EH (cell line): ENCODE results near the gene VWF.

Experiments
- DNase-seq: peaks from one replicate; pipeline ENCODE4 v3.0.0-alpha.2; 2015; ENCODE audit warnings: low read depth

Gene VWF

DNA sequence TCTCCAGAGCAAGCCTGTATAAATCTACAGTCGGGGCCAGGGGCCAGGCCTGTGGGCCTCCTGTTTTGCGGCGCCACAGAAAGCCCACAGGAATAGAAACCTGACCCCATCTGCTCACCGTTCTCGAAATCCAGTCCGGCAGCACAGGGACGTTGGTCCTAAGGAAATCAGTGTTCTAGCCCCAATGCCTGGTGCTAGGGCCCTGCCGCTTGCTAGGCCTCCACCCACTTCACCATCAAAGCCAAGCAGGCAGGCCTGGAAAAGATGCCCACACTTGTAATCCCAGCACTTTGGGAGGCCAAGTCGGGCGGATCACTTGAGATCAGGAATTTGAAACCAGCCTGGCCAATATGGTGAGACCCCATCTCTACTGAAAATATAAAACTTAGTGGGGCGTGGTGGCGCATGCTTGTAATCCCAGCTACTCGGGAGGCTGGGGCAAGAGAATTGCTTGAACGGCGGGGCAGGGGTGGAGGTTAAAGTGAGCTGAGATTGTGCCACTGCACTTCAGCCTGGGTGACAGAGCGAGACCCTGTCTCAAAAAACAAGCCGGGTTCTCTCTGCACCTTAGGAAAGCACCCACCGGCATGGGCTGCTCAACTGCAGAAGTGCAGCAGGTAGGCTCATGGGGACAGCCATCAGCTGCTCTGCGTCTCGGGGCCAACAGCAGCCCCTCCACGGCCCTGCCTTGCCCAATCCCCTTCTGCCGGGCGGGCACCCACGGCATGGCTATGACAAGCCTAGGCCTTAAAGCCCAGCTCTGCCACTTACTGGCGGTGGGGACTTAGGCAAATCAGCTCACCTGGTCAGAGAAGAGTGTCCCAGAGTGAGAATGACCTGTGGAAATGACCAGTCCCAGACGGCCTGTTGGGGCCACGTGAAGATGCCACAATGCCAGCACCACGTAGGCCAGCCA lies 47.4 kb downstream of the VWF start:
- DNase-seq: no peak

- no peak for DNase-seq
These were observed 48.1 kb downstream of the VWF start for GRCh38 chr12:6076346-6076745.

DNA sequence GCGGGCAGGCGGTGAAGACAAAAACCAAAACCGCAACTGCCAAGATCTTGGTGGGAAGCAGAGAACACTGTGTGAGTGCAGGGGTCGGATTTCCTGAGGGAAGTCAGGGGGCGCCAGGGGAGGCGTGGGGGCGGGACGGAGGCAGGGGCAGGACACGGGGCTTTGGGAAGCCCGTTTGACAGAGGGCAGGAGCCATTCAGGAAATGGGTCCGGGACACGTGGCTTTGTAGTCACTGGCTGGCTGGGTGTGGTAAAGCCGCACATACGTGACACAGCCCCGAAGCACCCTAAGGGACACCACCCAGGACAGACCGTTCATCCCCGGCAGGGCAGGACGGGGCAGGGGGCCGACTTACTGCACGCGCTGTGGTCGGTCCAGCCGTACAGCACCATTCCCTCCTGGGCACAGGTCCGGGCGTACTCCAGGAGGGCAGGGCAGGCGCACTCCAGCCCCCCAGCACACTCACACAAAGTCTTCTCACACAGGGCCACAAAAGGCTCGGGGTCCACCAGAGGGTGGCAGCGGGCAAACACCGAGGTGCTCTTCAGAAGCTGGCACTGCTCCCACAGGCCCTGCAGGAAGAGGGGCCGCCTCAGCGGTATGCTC lies 49.4 kb downstream of the VWF start:
- DNase-seq: peak; percentile 56

GRCh38 chr12:6074427-6074826 lies 50.0 kb downstream of the VWF start:
- DNase-seq: no peak

GRCh38 chr12:6073426-6073825 lies 51.0 kb downstream of the VWF start:
- no peak for DNase-seq

GRCh38 chr12:6072302-6072752 lies 52.1 kb downstream of the VWF start:
- DNase-seq: peak; percentile 87

- no peak for DNase-seq
These were observed 52.9 kb downstream of the VWF start for GRCh38 chr12:6071589-6071988.

GRCh38 chr12:6070472-6071257 lies 53.8 kb downstream of the VWF start:
- DNase-seq: no peak

DNA sequence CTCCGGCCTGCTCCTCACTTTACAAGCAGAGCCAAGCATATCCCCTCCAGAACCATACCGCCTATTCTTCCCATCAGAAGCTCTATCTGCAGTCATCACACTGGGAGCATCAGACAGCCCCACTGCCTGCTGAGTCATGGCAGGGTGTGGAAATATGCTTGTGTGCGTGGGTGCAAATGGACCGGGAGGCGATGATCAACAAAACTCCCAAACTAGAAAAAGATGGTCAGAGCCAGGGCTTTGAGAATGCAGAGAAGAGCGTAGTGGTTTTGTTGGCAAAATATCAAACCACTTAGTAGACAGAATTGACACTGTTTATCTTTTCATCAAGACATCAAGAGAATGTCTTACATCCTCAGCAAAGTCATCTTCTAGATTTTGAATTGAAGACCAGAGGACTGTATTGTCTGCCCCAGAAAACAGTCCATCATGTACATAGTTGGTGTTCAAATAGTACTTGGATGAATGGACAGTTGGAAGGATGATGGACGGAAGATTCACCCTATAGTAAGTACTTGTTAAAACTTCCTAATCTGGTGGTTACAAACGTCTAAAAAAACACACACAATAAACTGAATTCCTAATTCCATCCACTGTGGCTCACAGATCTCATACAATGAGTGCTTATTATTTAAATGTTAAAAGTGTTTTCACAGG lies 54.9 kb downstream of the VWF start:
- peak; percentile 97 for DNase-seq

DNA sequence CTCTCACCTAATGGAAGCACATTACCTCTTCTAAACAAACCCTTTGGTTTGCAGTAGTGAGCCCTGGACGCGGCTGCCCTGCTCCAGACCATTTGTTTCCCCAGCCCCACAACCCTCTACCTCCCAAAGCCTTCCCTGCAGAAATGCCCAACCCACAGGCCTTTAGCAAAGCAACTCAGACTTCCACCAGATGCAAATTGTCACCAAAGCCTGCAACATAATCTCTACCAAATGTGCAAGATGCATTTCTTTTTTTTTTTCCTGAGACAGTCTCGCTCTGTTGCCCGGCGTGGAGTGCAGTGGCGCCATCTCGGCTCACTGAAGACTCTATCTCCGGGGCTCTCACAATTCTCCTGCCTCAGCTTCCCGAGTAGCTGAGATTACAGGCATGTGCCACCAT lies 56.2 kb downstream of the VWF start:
- DNase-seq: no peak

DNA sequence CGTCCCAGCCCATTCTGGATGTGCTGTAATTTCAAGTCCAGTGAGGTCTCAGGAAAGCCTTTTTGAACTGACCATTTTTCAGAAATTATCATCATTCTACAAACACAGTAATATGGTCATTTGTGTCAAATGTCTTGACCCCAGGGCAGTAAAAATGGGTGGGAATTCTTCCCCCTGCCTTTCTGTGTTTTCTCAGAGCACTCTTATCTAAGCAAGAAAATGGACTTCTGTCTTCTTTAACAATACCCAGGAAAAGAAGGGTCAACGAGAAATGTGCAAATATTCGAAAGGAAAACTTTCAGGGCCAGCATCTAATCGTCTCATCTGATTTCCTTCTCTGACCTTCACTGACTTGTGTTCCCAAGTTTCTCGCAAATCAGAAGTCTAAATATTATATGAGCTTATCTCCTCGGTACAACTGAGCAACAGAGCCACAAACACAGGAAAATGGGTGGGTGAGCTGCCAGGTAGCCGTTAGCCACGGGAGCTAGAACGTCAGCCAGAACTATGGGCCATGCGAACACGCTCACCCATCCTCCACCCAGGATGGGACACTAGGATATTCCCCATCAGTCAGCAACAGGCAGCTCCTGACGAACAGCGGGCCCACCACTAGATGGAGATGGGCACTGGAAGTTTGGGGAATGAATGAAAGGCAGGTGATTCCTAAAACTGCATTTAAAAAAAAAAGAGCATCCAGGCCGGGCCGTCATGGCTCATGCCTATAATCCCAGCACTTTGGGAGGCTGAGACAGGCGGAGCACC lies 57.1 kb downstream of the VWF start:
- DNase-seq: peak; percentile 19

GRCh38 chr12:6066651-6067050 lies 57.8 kb downstream of the VWF start:
- DNase-seq: no peak

GRCh38 chr12:6065863-6066199 lies 58.6 kb downstream of the VWF start:
- DNase-seq: no peak

- DNase-seq: no peak
These were observed 59.2 kb downstream of the VWF start for GRCh38 chr12:6065131-6065862.

- peak; percentile 61 for DNase-seq
These were observed 61.4 kb downstream of the VWF start for GRCh38 chr12:6062757-6063735.

GRCh38 chr12:6062395-6062756 lies 62.1 kb downstream of the VWF start:
- DNase-seq: no peak

DNA sequence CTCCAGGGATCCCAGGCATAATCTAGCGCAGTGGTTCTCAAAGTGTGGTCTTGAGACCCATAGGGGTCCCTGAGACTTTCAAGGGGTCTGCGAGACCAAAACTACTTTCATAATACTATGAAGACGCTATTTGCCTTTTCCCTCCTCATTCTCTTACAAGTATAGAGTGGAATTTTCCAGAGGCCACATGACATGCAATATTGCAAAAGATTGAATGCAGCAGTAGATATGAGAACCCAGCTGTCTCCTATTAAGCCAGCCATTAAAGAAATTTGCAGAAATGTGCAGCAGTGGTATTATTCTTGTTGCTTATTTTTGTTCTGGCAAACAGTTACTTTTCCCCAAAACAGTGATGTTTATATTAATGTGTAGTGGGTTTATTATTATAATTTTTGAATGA lies 62.8 kb downstream of the VWF start:
- peak; percentile 65 for DNase-seq

DNA sequence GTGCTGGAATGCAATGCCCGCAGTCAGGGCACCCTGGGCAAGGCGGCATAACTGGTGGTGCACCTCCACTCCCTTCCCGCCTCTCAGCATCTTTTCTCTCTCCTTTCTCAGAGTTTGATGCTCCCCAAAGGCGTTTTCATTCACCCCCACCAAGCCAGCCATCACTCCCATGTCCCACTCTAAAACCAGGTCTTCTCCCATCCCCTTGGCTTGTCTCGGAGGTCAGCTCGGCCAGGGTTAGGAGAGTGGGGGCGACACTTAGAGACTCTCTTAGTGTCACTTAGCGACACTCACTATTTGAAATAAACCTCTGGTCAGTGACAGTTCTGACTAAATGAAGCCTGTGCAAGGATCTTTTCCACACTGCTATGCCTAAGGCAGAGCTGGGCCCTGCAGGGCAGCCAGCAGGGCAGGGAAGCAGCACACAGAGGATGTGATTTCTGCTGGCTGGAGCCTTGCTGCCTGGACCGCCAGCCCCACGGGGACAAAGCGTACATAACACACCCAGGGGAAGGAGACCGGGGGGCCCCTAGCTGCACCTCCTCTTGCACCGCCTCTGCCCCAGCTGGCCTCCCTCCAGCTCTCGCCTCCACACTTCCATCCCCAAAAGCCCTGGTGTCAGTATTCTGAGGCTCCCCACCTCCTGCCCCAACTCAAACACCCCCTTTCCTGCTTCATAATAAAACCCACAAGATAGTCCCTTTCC lies 64.5 kb downstream of the VWF start:
- DNase-seq: no peak

- no peak for DNase-seq
These were observed 65.2 kb downstream of the VWF start for GRCh38 chr12:6059221-6059620.
